GM21447 (cell line): ENCODE measurements around the gene DCAKD.

Source experiments
- ATAC-seq: cut with Tn5 transposase; IDR thresholded peaks from one replicate; pipeline ENCODE4 v1.9.1; 2021; ENCODE audit not compliant: unreplicated experiment

DCAKD gene

DNA sequence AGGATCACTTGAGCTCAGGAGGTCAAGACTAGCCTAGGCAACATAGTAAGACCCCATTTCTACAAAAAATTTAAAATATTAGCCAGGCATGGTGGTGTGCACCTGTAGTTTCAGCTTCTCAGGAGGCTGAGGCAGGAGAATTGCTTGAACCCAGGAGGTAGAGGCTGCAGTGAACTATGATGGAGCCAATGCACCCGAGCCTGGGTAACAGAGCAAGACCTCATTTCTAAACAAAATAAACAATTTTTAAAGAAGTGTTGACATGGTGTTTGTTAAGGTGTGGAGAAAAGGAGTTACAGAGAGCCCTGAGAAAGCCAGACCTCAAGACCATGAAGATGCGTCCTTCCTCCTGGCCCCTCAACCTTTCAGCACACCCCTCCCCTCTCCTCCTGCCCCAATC is 45.7 kb downstream of the DCAKD start:
- ATAC-seq = no peak

DNA sequence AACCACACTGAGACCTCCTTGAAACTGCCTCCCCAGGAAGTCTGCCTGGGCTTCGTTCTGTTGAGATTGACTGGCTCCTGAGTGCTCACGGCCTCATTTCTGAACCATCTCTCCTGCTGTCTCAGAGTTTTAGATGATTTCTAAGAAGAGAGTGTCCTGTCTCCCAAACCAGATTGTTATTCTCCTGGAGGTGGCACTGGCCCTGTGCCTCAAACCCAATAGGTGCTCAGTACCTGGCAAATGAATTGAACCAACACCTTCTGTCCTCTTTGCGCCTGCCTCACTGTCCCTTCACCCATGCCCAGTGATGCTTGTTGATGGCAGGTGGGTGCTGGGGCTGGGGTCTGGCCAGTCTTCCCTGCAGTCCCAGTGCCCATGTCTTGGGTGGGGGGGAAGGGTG is 47.0 kb downstream of the DCAKD start:
- no peak for ATAC-seq

DNA sequence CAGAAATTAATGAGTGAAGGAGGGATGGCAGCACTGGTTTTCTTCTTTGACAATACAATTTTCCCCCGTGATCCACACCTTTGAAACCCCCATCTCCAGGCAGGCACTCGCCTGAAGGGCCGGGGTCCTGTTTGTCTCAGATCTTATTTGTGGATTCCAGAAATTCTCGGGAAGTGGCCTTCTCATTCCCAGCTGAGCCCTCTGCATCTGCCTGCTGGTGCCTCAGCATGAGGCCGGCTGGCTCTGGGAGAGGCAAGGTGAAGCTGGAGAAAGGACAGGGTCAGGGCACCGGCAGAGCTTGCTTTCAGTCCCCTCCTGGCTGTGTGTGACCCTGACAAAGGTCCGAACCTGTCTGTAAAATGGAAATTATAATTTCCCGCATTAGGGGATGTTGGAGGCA is 47.6 kb downstream of the DCAKD start:
- no peak for ATAC-seq

DNA sequence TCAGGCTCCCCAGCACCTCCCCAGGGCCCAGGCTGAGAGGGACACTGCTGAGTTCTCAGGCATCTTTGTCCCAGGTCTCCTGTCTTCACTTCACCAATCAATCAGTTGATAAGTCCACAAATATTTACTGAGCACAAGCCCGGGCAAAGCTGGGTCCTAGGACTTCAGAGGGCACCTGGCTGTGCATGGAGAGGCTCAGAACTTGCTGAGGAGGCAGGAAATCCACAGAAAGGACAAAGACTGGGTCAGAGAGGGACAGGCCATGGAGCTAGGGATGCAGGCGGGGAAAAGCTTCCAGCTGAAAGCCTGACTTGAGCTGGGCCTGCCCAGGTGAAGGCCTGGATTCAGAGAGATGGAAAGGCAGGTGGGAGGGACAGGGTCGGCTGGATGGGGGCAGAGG is 50.1 kb downstream of the DCAKD start:
- ATAC-seq = no peak

DNA sequence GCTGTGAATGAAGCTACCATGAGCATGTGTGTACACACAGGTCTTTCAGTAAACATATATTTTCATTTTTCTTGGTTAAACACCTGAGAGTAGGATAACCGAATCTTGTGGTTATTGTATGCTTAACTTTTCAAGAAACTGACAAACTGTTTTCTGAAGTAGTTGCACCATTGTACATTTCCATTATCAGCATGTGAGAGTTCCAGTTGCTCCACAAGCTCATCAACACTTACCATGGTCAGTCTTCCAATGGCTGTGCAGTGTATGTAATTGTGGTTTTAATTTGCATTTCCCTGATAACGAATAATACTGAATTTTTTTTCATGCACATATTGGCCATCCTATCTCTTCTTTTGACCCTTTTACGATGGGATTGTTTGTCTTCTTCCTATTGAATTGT is 52.0 kb downstream of the DCAKD start:
- ATAC-seq = no peak

DNA sequence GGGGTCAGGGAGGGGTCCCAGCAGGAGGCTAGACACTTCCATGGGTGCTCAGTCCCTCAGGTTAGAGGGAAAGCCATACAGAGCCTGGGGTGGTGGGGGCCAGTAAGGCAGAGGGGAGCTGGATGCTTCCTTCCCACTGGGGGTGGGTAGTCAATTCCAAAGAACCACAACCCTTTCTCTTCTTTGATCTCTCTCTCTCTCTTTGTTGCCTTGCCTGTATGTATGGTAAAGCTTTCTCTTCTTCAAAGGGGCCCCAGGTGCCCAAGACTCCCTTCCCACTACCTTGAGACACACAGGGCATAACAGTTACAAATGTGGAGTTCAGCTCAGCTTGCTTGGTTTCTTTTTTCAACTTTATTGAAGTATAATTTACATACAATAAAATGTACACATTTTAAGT is 52.8 kb downstream of the DCAKD start:
- no peak for ATAC-seq

DNA sequence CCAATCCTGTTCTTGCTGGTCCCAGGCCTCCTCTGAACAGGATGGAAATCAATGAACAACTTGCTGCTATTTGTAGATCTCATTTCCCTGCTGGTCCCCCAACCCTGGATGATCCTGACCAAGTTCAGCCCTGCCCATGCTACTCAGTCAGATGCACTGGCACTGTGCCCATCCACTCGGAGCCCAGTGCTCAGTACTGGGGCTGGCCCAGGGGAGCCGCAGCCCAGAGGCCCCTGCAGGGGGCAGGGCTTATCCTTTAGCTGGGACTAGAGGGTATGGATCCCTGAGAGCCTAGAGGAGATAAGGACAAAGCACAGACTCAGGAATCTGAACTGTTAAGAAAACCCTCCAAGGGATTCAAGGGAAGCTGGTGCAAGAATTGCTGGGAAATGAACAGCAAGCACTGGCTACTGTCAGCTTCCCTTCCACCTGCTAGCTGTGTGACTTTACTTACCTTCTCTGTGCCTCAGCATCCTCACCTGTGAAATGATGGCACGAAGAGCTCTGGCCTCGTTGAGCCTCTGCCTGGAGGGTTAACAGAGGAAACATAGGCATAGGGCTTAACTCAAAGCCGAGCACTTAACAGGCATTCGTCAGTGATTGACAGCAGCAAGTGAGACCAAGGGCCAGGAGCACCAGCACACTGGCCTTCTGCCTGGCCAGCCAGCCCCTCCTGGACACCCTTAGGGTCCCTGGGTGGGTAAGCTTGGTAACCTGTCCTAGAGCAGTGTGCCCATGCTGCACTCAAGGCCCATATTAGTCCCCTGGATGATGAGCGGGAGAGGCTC is 53.5 kb downstream of the DCAKD start:
- no peak for ATAC-seq

DNA sequence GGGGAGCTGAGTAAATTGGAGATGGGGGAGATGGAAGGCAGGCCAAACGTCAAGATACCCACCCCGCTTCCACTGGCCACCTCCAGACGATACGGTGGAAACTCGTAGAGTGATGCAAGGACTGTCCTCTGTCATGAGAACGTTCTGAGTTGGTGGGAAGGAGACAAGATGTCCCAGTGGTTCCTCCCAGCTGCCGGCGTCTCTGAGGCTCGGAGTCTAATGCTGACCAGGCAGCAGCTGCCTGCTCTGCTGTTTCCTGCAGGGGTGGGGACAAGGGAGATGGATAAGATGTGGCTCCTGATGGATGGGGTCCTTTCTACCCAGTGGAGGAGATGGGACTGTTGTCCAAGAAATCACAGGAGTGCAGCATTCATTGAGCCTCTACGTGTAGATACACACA is 55.1 kb downstream of the DCAKD start:
- no peak for ATAC-seq

DNA sequence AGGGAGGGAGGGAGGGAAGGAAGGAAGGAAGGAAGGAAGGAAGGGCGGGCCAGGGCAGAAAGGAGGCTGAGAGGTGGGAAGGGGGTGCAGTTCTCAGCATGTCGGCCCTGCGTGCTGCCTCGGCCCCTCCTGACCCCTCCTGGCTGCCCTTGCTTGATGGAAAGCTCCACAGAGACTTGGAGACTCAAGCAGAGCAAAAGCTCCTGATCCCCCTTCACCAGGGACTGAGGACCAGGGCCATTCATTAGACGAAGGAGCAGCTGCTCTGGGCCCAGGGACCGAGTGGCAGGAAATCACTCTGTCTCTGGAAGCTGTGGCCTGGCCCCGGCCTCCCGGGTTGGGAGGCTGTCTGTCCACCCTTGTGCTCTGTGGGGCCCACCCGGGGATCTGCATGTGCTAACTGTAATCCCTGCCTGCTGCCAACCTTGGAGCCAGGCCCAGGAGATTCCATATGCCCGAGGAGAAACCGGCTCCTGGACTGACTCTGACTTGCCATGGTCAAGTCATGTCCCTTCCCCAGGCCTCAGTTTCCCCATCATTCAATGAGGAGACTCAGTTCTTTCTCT is 55.9 kb downstream of the DCAKD start:
- ATAC-seq = no peak

DNA sequence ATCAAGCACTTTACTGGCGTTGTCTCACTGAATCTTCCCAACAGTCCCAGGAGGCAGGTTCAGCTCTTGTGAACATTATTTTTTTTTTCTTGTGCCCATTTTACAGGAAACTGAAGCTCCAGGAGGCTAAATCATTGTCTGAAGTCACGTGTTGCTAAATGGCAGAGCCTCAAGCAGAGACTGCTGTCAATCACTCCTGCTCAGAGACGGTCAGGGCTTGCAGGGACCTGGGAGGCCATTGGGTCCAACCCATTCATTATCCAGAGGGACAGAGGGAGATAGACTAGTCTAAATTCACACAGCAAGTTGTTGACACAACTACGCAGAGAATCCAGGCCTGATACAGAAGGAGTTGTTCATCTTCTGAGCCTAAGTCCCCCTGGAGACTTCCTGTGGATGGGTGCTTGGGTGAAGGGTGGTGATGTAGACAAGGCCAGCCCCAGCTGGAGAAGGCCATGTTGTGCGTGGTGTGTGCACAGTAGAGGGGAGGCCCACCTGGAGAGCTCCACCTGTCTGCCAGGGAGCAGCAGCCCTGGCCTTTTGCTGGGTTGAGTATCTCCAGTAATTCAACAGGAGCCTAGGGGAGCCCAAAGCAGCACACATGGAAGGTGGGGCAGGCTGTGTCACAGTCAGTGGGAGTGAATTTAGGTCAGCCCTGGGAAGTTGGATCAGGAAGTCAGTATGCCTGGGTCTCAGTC is 59.0 kb downstream of the DCAKD start:
- ATAC-seq = no peak

DNA sequence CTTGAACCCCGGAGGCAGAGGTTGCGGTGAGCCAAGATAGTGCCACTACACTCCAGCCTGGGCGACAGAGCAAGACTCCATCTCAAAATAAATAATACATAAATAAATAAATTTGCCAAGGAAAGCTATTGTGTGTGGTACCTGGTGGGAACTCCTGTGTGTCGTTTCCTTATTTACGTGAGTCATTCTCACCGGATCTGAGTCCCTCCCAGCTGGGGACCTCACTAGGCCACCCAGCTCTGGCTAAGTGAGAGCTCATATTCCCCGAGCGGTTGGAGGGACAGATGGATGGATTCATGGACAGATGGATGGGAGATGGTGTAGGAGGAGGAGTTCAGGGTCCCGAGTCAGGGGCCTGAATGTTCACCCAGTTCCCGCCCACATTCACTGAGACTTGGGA is 60.4 kb downstream of the DCAKD start:
- ATAC-seq = no peak

DNA sequence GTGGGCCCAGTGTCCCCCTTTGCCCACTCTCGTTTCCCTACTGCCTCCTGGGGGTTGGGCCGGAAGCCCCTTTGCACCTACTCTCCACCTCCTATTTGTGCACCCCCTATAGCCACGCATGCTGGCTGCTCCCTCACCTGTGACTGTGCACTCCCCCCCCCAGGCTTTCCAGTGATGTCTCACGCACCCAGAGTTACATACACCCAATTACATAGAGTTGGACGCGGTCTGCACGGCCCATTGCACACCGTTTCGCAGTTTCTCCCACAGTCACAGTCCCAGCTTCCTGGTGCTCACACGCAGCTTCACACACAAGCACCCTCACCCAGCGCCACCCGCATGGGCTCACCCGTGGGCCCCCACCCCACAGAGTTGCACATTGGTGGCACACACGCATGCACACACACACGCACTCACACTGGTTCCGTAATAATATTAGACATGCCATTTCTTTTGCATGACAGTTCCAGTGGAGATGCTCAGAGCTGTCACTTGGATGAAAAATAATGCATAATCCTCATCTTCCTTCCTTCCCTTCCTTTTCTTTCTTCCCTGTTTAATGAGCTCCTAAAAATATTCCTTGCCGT is 61.8 kb downstream of the DCAKD start:
- ATAC-seq = no peak

DNA sequence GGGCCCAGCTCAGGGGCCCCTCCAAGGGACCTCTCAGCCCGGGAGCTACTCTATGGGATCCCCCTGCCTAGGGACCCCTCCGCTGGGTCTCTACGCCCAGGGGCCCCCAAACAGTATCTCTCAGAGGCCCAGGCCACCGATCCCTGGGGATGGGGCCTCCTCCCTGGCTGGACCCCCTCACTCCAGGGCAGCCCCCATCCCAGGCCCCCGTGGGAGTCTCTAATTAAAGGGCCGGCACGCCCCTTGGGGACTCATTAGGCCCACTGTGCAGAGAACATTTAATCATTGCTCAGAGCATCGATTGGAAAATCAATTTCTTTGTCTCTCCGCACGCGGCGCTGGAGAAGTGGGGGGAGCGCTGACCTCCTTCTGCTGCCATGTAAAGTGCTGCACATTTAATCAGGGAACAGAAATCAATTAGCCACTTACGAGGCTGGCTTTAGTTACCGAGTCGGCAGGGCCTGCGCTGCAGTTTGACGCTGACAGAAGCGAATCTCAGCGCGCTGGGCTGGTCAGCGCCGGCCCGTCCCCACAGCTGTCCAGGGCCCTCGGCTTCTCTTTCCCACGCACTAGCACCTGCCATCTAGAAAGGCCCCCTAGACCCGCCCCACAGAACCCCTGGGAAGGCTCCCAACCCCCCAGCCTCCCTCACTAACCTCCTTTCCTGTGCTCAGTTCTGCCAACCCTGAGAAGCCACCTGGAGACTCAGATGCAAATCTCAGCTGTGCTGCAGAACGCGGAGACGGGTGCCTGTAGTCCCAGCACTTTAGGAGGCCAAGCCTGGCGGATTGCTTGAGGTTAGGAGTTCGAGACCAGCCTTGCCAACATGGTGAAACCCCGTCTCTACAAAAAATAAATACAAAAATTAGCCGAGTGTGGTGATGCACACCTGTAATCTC is 63.1 kb downstream of the DCAKD start:
- ATAC-seq = no peak

DNA sequence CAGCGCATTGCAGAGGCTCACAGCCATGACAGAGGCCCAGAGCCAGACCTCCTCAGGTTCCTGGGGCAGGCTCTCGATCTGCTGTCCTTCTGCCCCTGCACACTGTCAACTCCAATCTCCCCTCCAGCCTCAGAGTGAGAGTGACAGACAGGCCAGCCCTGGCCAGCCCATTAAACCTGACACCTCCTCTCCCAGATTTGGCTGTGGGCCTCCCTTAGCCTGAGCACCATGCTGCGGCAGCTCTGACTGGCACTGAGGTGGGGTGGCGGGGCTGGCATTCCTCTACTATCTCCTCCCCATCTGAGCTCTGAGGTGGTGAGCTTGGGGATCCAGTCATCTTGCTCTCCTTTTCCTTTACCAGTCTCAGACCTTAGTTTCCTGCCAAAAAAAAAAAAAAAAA is 67.9 kb downstream of the DCAKD start:
- no peak for ATAC-seq

DNA sequence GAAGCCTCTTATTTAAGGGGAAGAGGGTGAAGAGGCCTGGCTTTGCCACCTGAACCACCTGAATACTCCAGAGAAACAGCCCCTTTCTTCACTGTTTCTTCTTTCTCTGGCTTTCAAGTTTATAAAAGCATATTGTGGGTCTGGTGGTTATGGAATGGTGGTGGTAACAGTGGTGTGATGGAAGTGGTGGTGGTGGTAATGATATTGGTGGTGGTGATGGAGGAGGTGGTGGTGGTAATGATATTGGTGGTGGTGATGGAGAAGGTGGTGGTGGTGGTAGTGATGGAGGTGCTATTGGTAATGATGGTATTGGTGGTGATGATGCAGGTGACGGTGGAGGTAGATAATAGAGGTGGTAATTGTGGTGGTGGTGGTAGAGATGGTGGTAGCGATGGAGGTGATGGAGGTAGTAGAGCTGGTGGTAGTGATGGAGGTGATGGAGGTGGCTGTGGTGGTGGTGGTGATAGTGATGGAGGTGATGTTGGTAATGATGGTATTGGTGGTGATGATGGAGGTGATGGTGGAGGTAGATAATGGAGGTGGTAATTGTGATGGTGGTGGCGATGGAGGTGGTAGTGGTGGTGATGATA is 69.2 kb downstream of the DCAKD start:
- no peak for ATAC-seq

DNA sequence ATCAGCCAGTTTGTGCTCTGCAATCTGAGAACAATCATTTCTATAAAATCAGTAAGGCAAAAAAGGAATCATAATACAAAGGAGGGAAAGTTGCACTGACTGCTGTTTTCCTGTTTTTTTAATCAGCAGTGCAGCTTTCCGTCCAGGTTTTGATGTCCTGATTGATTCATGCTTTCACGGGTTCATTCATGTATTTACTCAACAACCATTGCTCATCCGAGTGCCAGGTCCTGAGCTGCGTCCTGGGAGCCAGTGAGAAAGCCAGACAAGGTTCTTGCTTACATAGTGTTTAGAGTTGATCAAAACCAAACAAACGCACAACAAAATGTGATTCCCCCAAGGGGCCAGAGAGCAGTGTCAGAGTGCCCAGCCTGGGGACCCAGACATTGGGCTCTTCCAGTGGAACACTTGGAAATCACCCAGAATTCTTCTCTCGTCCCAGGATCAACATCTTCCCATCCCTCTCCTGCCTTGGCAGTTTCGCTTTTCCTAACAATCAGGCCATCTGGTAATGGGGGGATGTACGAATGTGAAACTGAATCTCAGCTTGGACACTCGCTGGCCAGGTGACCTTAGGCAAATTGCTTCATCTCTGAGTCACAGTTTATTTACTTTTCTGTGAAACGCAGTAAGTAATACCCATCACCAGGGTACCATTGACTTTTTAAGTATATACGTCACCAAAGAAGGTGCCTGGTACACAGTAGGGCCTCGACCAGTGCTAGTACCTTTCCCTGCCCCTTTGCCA is 70.0 kb downstream of the DCAKD start:
- ATAC-seq = no peak

DNA sequence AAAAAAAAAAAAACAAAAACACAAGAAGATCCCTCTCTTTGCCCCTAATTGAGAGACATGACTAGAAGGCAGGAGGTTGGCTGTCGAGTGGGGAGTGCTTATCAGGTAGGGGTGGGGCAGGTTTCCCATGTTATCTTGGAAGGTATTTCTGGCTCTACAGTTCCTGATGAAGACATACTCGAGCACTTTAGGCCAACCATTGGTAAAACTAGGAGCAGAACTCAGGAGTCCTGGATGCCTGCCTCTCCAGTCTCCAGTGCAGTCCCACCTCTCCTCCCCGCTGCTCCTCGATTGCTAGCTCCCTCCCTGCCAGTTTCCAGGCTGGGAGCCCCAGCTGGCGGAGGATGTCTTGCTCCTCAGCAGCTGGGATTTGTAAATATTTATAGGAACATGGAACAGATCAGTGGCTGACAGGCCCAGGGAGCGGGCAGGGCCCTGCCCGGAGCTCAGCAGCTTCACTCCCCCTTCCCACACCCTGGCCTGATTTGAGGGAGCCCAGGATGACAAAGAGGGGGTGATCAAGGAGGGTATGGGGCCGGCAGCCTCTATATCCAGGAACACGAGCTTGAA is 71.9 kb downstream of the DCAKD start:
- no peak for ATAC-seq

DNA sequence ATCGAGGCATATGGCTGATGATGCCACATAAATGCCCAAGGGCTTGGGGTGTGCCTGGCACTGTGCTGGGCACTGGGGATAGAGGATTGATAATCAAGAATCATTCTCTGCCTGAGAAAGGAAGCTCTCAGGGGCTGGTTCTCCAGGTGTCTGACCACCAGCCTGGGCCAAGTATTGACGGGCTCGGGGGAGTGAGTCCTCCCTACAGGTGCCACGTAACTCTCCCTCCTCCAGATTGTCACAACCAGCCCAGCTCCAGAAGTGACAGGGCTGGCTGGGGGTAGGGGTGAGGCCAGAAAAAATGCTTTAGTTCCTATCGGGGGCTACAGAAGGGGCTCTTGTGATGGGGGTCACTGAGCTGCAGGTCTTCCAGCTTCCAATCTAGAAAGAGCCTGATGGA is 72.6 kb downstream of the DCAKD start:
- no peak for ATAC-seq

DNA sequence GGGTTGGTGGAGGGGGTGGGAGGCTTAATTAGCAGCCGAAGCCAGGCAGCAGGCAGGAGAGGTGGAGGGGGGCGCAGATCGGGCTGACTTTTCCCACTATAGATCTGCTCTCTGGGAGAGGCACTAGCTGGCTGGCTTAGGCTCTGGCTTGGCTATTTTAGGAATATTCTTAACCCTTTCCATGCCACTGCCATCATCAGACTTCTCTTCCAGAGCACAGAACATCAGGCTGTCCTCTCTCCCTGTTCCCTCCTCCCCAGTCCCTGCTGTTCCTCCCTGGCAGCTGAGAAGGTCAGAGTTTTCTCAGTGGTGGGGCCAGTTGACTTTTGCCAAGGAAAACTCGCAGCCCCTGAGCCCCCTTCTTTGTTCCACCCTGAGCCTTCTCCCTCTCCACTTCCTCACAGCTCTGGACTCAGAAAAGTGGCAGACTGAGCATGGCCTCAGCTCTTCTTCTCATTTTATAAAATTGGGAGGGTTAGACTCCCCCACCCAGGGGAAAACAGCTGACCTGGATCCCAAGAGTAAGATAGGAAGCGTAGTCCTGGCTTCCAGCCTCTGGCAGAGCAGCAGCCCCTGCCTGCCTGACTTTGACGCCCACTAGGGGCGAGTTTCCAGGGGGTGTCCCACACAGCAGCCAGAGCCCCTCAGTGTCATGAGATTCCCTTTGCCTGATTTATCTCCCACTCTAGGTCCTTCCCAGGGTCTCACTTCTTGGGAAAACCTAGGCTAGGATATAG is 73.5 kb downstream of the DCAKD start:
- no peak for ATAC-seq
